ENCODE measurements around the gene PDZRN3.

Gene PDZRN3

DNA sequence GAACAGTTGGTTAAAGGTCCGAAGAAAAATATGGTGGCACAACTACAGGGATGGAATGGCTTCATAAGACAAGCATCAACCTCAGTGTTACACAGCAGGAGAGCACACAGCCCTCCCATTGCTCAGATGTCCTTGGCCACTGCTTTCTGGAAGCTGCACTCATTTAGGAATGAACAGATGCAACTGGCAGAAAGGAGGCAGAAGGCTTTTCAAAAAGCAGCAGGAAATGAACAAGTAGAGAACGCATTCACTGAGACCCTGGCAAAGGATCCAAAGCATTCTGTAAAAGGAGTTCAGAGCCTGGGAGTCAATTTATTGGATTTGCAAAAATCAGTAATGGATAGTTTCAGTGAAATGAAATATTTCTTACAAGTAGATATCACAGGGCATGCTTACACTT lies 101.1 kb downstream of the PDZRN3 start:
- H3K4me3 Mint-ChIP-seq, result no peak overlapping the region
- peaks cover 10% of the 10 kb centered on the region for H3K36me3 Mint-ChIP-seq (ENCODE audit: low read depth)
- H3K27ac Mint-ChIP-seq, result peak overlapping the region; percentile 44 to 91 (median 75)
- H3K27me3 Mint-ChIP-seq (ENCODE audit: low read depth), result no peaks in the 10 kb centered on the region
- no peak for TF ChIP-seq CTCF (IDR thresholded peaks at IDR 0.05; ENCODE audit: unreplicated experiment in 3 of 3)
- peaks cover 69% of the 10 kb centered on the region for H3K4me1 Mint-ChIP-seq
- H3K9me3 Mint-ChIP-seq, result no peaks in the 10 kb centered on the region

GRCh38 chr3:73521734-73522336 lies 102.9 kb downstream of the PDZRN3 start:
- Mint-ChIP-seq H3K36me3 (ENCODE audit: low read depth) (peaks cover 10% of the 10 kb centered on the region), H3K27me3 (ENCODE audit: low read depth) (no peaks in the 10 kb centered on the region), H3K27ac (peak overlapping the region in 1 of 3 experiments; percentile 48), H3K4me1 (peaks cover 74% of the 10 kb centered on the region), H3K9me3 (no peaks in the 10 kb centered on the region), H3K4me3 (no peak overlapping the region)
- no peak for TF ChIP-seq CTCF (IDR thresholded peaks at IDR 0.05; ENCODE audit: unreplicated experiment in 3 of 3)

DNA sequence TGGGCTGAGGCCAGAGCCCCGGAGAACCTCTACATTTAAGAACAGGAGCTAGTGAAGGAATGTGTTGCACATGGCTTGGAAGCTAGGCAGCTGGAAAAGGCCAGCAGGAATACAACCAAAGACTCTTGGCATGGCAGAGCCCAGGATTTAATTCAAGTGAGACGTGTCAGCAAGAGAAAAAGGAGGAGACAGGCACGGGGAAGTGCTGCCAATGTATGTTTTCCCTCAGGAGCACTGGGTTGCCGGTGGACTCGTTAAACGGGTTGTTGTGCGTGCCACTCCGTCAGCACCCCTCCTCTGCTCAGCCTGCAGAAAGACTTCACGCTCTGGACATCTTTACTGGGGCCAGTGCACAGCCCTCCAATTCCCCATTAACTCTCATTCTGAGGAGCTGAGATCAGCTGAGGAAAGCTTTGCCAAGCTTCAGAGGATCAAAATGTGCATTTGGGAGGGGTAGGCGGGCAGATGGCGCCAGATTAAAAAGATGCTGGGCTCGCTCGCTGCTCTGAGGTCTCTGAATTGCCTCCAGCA lies 103.7 kb downstream of the PDZRN3 start:
- peaks cover 77% of the 10 kb centered on the region for H3K4me1 Mint-ChIP-seq
- no peaks in the 10 kb centered on the region for H3K9me3 Mint-ChIP-seq
- H3K27ac Mint-ChIP-seq, result peak overlapping the region; percentile 48 to 86 (median 80)
- TF ChIP-seq CTCF (IDR thresholded peaks at IDR 0.05; ENCODE audit: unreplicated experiment in 3 of 3), result no peak
- H3K36me3 Mint-ChIP-seq (ENCODE audit: low read depth), result peaks cover 10% of the 10 kb centered on the region
- H3K27me3 Mint-ChIP-seq (ENCODE audit: low read depth), result no peaks in the 10 kb centered on the region
- no peak overlapping the region for H3K4me3 Mint-ChIP-seq

DNA sequence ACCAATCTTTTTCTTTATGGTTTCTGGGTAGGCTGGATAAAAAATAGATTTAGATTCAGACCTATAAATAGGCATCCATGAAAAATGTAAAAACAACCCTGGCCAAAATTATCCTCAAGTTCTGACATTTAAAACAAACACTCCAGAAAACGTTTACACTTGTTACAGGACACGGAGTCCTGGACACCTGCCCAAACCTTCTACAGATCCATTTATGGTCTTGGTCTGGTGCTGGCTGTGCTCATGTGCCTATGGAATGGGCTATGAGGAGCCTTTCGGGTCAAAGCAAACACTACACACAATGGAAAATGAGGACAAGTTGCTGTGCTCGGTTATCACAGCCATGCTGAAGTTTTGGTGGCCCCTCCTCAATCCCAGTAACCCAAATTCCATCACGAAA lies 108.1 kb downstream of the PDZRN3 start:
- Mint-ChIP-seq H3K4me3 (no peak overlapping the region), H3K4me1 (peaks cover 92% of the 10 kb centered on the region), H3K36me3 (ENCODE audit: low read depth) (peaks cover 4% of the 10 kb centered on the region), H3K27ac (peak overlapping the region in 1 of 3 experiments; percentile 86), H3K9me3 (no peaks in the 10 kb centered on the region), H3K27me3 (ENCODE audit: low read depth) (no peaks in the 10 kb centered on the region)
- no peak for TF ChIP-seq CTCF (IDR thresholded peaks at IDR 0.05; ENCODE audit: unreplicated experiment in 3 of 3)

GRCh38 chr3:73513260-73513659 lies 111.5 kb downstream of the PDZRN3 start:
- H3K27ac Mint-ChIP-seq, result peak overlapping the region; percentile 79 to 93 (median 88)
- H3K36me3 Mint-ChIP-seq (ENCODE audit: low read depth), result no peaks in the 10 kb centered on the region
- H3K9me3 Mint-ChIP-seq, result no peaks in the 10 kb centered on the region
- H3K4me1 Mint-ChIP-seq, result peaks cover 93% of the 10 kb centered on the region
- H3K4me3 Mint-ChIP-seq, result peak overlapping the region in 1 of 3 experiments; percentile 31
- TF ChIP-seq CTCF (IDR thresholded peaks at IDR 0.05; ENCODE audit: unreplicated experiment in 3 of 3), result no peak
- H3K27me3 Mint-ChIP-seq (ENCODE audit: low read depth), result no peaks in the 10 kb centered on the region
